Measurements from ENCODE around the gene MCTP2. TPM values are rescaled to one million over a fixed set of nuclear protein-coding genes. Genes with fewer than 3 reads are reported as not detected.

The MCTP2 gene, protein sequence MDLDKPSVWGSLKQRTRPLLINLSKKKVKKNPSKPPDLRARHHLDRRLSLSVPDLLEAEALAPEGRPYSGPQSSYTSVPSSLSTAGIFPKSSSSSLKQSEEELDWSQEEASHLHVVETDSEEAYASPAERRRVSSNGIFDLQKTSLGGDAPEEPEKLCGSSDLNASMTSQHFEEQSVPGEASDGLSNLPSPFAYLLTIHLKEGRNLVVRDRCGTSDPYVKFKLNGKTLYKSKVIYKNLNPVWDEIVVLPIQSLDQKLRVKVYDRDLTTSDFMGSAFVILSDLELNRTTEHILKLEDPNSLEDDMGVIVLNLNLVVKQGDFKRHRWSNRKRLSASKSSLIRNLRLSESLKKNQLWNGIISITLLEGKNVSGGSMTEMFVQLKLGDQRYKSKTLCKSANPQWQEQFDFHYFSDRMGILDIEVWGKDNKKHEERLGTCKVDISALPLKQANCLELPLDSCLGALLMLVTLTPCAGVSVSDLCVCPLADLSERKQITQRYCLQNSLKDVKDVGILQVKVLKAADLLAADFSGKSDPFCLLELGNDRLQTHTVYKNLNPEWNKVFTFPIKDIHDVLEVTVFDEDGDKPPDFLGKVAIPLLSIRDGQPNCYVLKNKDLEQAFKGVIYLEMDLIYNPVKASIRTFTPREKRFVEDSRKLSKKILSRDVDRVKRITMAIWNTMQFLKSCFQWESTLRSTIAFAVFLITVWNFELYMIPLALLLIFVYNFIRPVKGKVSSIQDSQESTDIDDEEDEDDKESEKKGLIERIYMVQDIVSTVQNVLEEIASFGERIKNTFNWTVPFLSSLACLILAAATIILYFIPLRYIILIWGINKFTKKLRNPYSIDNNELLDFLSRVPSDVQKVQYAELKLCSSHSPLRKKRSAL
- total RNA-seq: not detected in 2 replicates

DNA sequence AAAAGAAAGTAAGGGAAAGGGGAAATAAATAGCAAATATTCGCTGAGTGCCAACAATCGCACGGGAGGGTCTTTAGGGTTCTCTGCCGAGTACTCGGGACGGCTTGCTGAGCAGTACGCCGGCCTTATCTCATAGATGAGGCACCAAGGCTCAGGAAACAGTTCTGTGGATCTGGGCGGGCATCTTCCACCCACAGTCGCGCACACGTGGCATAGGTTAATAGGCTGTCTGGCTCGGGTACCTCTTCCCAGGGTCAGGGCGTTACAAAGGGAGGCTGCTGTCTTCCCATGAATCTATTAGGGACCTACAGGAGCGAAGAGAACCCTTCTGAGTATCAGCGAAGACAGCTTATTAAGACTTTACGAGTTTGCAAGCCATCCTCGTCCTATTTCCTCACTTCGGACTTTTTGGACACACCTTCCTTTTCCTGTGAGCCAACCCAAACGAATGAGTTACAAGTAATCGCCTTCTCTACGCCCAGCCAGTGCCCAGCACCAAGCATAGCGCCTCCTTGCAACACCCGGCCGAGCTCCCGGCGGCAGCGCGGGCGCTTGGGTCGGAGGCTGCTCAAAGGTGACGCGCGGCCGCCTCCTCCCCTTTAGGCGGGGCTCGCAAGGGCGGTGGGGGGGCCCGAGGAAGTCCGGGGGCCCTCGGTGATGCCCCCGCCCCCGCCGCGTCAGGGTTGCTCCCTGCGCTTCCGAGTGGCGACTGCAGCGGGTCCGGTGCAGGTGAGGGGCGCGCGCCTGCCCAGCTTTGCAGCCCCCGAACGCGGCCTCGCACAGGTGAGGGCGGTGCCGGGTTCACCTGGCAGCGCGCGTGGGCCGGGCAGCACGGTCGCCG, at the start of gene MCTP2:
MCTP2 (plus strand) TSS at position 679 of the 840 bp plus-strand sequence. CDS start 66,705 bp downstream, outside the sequence.

Data from epithelial cell of umbilical artery (primary cell).